Measurements from ENCODE around the gene UBXN1.

UBXN1 gene

GRCh38 chr11:62678770-62679696 is at the start of gene UBXN1:
TSS of gene UBXN1 (minus strand) at chr11:62679073. CDS start at chr11:62678923, 150 bp downstream.
- Histone ChIP-seq H3K4me1 (peaks cover 41% of the 10 kb centered on the region), H3K27me3 (no peaks in the 10 kb centered on the region), H3K4me3 (peak within 1 kb of the TSS; percentile 99), H3K27ac (peak within 1 kb of the TSS; percentile 92), H3K9me3 (no peaks in the 10 kb centered on the region), H3K9ac (peak within 1 kb of the TSS; percentile 93), H4K20me1 (peaks cover 23% of the 10 kb centered on the region), H3K4me2 (peak within 1 kb of the TSS; percentile 94), H3K36me3 (peaks cover 40% of the 10 kb centered on the region)
- no peak for TF ChIP-seq Cebpa-rat (IDR thresholded peaks at IDR 0.05)

- H3K4me3 ChIP-seq = peak within 1 kb of the TSS; percentile 99
- no peaks in the 10 kb centered on the region for H3K27me3 ChIP-seq
- peak within 1 kb of the TSS; percentile 98 for H3K9ac ChIP-seq
- peak within 1 kb of the TSS; percentile 96 for H3K4me2 ChIP-seq
- H3K9me3 ChIP-seq = no peaks in the 10 kb centered on the region
- peaks cover 24% of the 10 kb centered on the region for H3K36me3 ChIP-seq
- peaks cover 53% of the 10 kb centered on the region for H3K4me1 ChIP-seq
- peaks cover 66% of the 10 kb centered on the region for H4K20me1 ChIP-seq
- no peak for TF ChIP-seq Cebpa-rat (IDR thresholded peaks at IDR 0.05)
- H3K27ac ChIP-seq = peak within 1 kb of the TSS; percentile 98
Measured at GRCh38 chr11:62728171-62728988, 49.5 kb upstream of the UBXN1 start, which contains the start of gene TTC9C. TSS of gene TTC9C (plus strand) at chr11:62728486. CDS start at chr11:62728849, 363 bp downstream.

- TF ChIP-seq Cebpa-rat (IDR thresholded peaks at IDR 0.05) = peak; percentile 74; the same call in 1 of the 2 replicates
- peaks cover 56% of the 10 kb centered on the region for H3K4me1 ChIP-seq
- peak overlapping the region; percentile 99 for H3K4me3 ChIP-seq
- peak overlapping the region; percentile 98 for H3K27ac ChIP-seq
- H3K27me3 ChIP-seq = no peaks in the 10 kb centered on the region
- peaks cover 71% of the 10 kb centered on the region for H4K20me1 ChIP-seq
- peaks cover 24% of the 10 kb centered on the region for H3K36me3 ChIP-seq
- H3K9me3 ChIP-seq = no peaks in the 10 kb centered on the region
- H3K4me2 ChIP-seq = peak overlapping the region; percentile 96
- H3K9ac ChIP-seq = peak overlapping the region; percentile 98
Measured at GRCh38 chr11:62727872-62728170, 48.9 kb upstream of the UBXN1 start.

- peaks cover 29% of the 10 kb centered on the region for H3K36me3 ChIP-seq
- no peaks in the 10 kb centered on the region for H3K9me3 ChIP-seq
- H3K4me3 ChIP-seq = peak within 1 kb of the TSS; percentile 99
- peaks cover 71% of the 10 kb centered on the region for H4K20me1 ChIP-seq
- peak within 1 kb of the TSS; percentile 96 for H3K4me2 ChIP-seq
- peaks cover 52% of the 10 kb centered on the region for H3K4me1 ChIP-seq
- H3K27me3 ChIP-seq = no peaks in the 10 kb centered on the region
- H3K9ac ChIP-seq = peak within 1 kb of the TSS; percentile 98
- no peak for TF ChIP-seq Cebpa-rat (IDR thresholded peaks at IDR 0.05)
- H3K27ac ChIP-seq = peak within 1 kb of the TSS; percentile 98
Measured at GRCh38 chr11:62727165-62727871, 48.4 kb upstream of the UBXN1 start, which contains the start of gene HNRNPUL2. TSS of gene HNRNPUL2 (minus strand) at chr11:62727457. CDS start at chr11:62727156, 301 bp downstream.

- H3K27me3 ChIP-seq = no peaks in the 10 kb centered on the region
- H3K4me2 ChIP-seq = peak overlapping the region; percentile 96
- peaks cover 47% of the 10 kb centered on the region for H3K4me1 ChIP-seq
- no peak for TF ChIP-seq Cebpa-rat (IDR thresholded peaks at IDR 0.05)
- H4K20me1 ChIP-seq = peaks cover 73% of the 10 kb centered on the region
- H3K27ac ChIP-seq = peak overlapping the region; percentile 98
- H3K4me3 ChIP-seq = peak overlapping the region; percentile 99
- peaks cover 34% of the 10 kb centered on the region for H3K36me3 ChIP-seq
- no peaks in the 10 kb centered on the region for H3K9me3 ChIP-seq
- peak overlapping the region; percentile 98 for H3K9ac ChIP-seq
Measured at GRCh38 chr11:62726915-62727164, 48.0 kb upstream of the UBXN1 start.

GRCh38 chr11:62726156-62726914 is 47.5 kb upstream of the UBXN1 start:
- Histone ChIP-seq H3K9me3 (no peaks in the 10 kb centered on the region), H4K20me1 (peaks cover 72% of the 10 kb centered on the region), H3K27ac (peak overlapping the region; percentile 98), H3K9ac (peak overlapping the region; percentile 98), H3K4me1 (peaks cover 42% of the 10 kb centered on the region), H3K4me2 (peak overlapping the region; percentile 96), H3K36me3 (peaks cover 36% of the 10 kb centered on the region), H3K4me3 (peak overlapping the region; percentile 99), H3K27me3 (no peaks in the 10 kb centered on the region)
- TF ChIP-seq Cebpa-rat (IDR thresholded peaks at IDR 0.05) = no peak

- H3K27me3 ChIP-seq = no peaks in the 10 kb centered on the region
- peak overlapping the region; percentile 98 for H3K9ac ChIP-seq
- peak overlapping the region; percentile 99 for H3K4me3 ChIP-seq
- H4K20me1 ChIP-seq = peaks cover 66% of the 10 kb centered on the region
- no peak for TF ChIP-seq Cebpa-rat (IDR thresholded peaks at IDR 0.05)
- H3K4me1 ChIP-seq = peaks cover 35% of the 10 kb centered on the region
- no peaks in the 10 kb centered on the region for H3K9me3 ChIP-seq
- peak overlapping the region; percentile 98 for H3K27ac ChIP-seq
- peaks cover 38% of the 10 kb centered on the region for H3K36me3 ChIP-seq
- H3K4me2 ChIP-seq = peak overlapping the region; percentile 96
Measured at GRCh38 chr11:62725646-62726045, 46.8 kb upstream of the UBXN1 start.

- Histone ChIP-seq H3K27ac (no peak overlapping the region), H3K4me2 (peak overlapping the region; percentile 96), H3K27me3 (no peaks in the 10 kb centered on the region), H3K4me3 (peak overlapping the region; percentile 99; the same call in 1 of the 2 replicates), H3K36me3 (peaks cover 52% of the 10 kb centered on the region), H3K9ac (peak overlapping the region; percentile 98), H4K20me1 (peaks cover 59% of the 10 kb centered on the region), H3K9me3 (no peaks in the 10 kb centered on the region), H3K4me1 (peaks cover 23% of the 10 kb centered on the region)
- no peak for TF ChIP-seq Cebpa-rat (IDR thresholded peaks at IDR 0.05)
Measured at GRCh38 chr11:62724171-62724570, 45.3 kb upstream of the UBXN1 start.

GRCh38 chr11:62721994-62722393 is 43.1 kb upstream of the UBXN1 start:
- no peak for TF ChIP-seq Cebpa-rat (IDR thresholded peaks at IDR 0.05)
- Histone ChIP-seq H3K4me2 (no peak overlapping the region), H3K36me3 (peaks cover 74% of the 10 kb centered on the region), H3K4me1 (peaks cover 23% of the 10 kb centered on the region), H3K27me3 (no peaks in the 10 kb centered on the region), H3K27ac (no peak overlapping the region), H3K4me3 (no peak overlapping the region), H3K9me3 (no peaks in the 10 kb centered on the region), H3K9ac (no peak overlapping the region; the same call in 1 of the 2 replicates), H4K20me1 (peaks cover 79% of the 10 kb centered on the region)
